ACC112 (cell line): ENCODE measurements around the gene LRRC43.

Experiments used
- H2AFZ ChIP-seq: fragments of 200-600 bp; sonication (generic); one replicate; pipeline ENCODE4 v1.6.0; 2017; ENCODE audit warnings: antibody characterized with exemption, low read length; ENCODE audit not compliant: unreplicated experiment
- H3K27ac ChIP-seq: fragments of 200-600 bp; sonication (generic); 2 replicates; pipeline ENCODE4 v1.5.1; 2014; ENCODE audit warnings: low read depth, mild to moderate bottlenecking, antibody characterized with exemption, low read length, moderate library complexity
- H3K27me3 ChIP-seq: fragments of 200-600 bp; sonication (generic); 2 replicates; pipeline ENCODE4 v1.6.1; 2014; ENCODE audit warnings: mild to moderate bottlenecking, antibody characterized with exemption, low read length, moderate library complexity, mixed read lengths; ENCODE audit not compliant: insufficient read depth
- H3K36me3 ChIP-seq: fragments of 200-600 bp; sonication (generic); 2 replicates; pipeline ENCODE4 v1.6.1; 2016; ENCODE audit warnings: mild to moderate bottlenecking, antibody characterized with exemption, low read length, moderate library complexity, mixed read lengths; ENCODE audit not compliant: insufficient read depth
- H3K4me1 ChIP-seq: fragments of 200-600 bp; sonication (generic); one replicate; pipeline ENCODE4 v1.6.1; 2016; ENCODE audit warnings: low read length, mixed read lengths; ENCODE audit not compliant: insufficient read depth, unreplicated experiment, control insufficient read depth
- H3K4me3 ChIP-seq: fragments of 200-600 bp; sonication (generic); 2 replicates; pipeline ENCODE4 v1.5.1; 2014; ENCODE audit warnings: mild to moderate bottlenecking, low read depth, low read length
- H3K79me2 ChIP-seq: fragments of 200-600 bp; sonication (generic); one replicate; pipeline ENCODE4 v1.6.0; 2016; ENCODE audit warnings: low read length; ENCODE audit not compliant: control insufficient read depth, unreplicated experiment, insufficient read depth

LRRC43 gene

GRCh38 chr12:122227341-122227740 is 44.4 kb downstream of the LRRC43 start:
- H3K27ac ChIP-seq = no peak overlapping the region
- no peaks in the 10 kb centered on the region for H3K27me3 ChIP-seq
- H3K36me3 ChIP-seq = 0 out of 2 replicates have a peak, but pooled peaks cover 4% of the 10 kb centered on the region
- H2AFZ ChIP-seq = no peak overlapping the region
- H3K4me3 ChIP-seq = no peak overlapping the region
- peaks cover 20% of the 10 kb centered on the region for H3K4me1 ChIP-seq
- peaks cover 31% of the 10 kb centered on the region for H3K79me2 ChIP-seq

- no peak overlapping the region for H3K4me3 ChIP-seq
- H3K27me3 ChIP-seq = no peaks in the 10 kb centered on the region
- peaks cover 20% of the 10 kb centered on the region for H3K4me1 ChIP-seq
- 0 out of 2 replicates have a peak, but pooled peaks cover 4% of the 10 kb centered on the region for H3K36me3 ChIP-seq
- H2AFZ ChIP-seq = no peak overlapping the region
- peaks cover 24% of the 10 kb centered on the region for H3K79me2 ChIP-seq
- no peak overlapping the region for H3K27ac ChIP-seq
Observed at GRCh38 chr12:122228092-122228491, 45.2 kb downstream of the LRRC43 start.

GRCh38 chr12:122230798-122231197 is 47.9 kb downstream of the LRRC43 start:
- Histone ChIP-seq H3K36me3 (no peaks in the 10 kb centered on the region), H3K4me3 (no peak overlapping the region), H3K4me1 (peaks cover 6% of the 10 kb centered on the region), H3K27ac (no peak overlapping the region), H2AFZ (no peak overlapping the region), H3K27me3 (no peaks in the 10 kb centered on the region), H3K79me2 (no peaks in the 10 kb centered on the region)

- Histone ChIP-seq H3K79me2 (no peaks in the 10 kb centered on the region), H3K4me3 (no peak overlapping the region), H3K36me3 (0 out of 2 replicates have a peak, but pooled peaks cover 3% of the 10 kb centered on the region), H3K27ac (no peak overlapping the region), H3K27me3 (no peaks in the 10 kb centered on the region), H3K4me1 (no peaks in the 10 kb centered on the region), H2AFZ (no peak overlapping the region)
Observed at GRCh38 chr12:122232691-122233090, 49.8 kb downstream of the LRRC43 start.

- H3K4me3 ChIP-seq = no peak overlapping the region
- H2AFZ ChIP-seq = no peak overlapping the region
- no peaks in the 10 kb centered on the region for H3K4me1 ChIP-seq
- H3K27me3 ChIP-seq = no peaks in the 10 kb centered on the region
- no peak overlapping the region for H3K27ac ChIP-seq
- H3K79me2 ChIP-seq = no peaks in the 10 kb centered on the region
- H3K36me3 ChIP-seq = 0 out of 2 replicates have a peak, but pooled peaks cover 3% of the 10 kb centered on the region
Observed at GRCh38 chr12:122235741-122236140, 52.8 kb downstream of the LRRC43 start.

GRCh38 chr12:122238861-122239260 is 55.9 kb downstream of the LRRC43 start:
- H3K4me3 ChIP-seq = no peak overlapping the region
- no peaks in the 10 kb centered on the region for H3K4me1 ChIP-seq
- H3K79me2 ChIP-seq = no peaks in the 10 kb centered on the region
- H3K27me3 ChIP-seq = no peaks in the 10 kb centered on the region
- H2AFZ ChIP-seq = no peak overlapping the region
- 0 out of 2 replicates have a peak, but pooled peaks cover 3% of the 10 kb centered on the region for H3K36me3 ChIP-seq
- no peak overlapping the region for H3K27ac ChIP-seq

GRCh38 chr12:122243965-122244364 is 61.0 kb downstream of the LRRC43 start:
- Histone ChIP-seq H3K4me1 (no peaks in the 10 kb centered on the region), H2AFZ (no peak overlapping the region), H3K27ac (no peak overlapping the region), H3K36me3 (no peaks in the 10 kb centered on the region; the same call in 1 of the 2 replicates), H3K79me2 (no peaks in the 10 kb centered on the region), H3K27me3 (no peaks in the 10 kb centered on the region), H3K4me3 (no peak overlapping the region)

GRCh38 chr12:122244565-122245371 is 61.8 kb downstream of the LRRC43 start:
- Histone ChIP-seq H3K36me3 (no peaks in the 10 kb centered on the region; the same call in 1 of the 2 replicates), H3K4me3 (no peak overlapping the region), H3K4me1 (no peaks in the 10 kb centered on the region), H2AFZ (no peak overlapping the region), H3K27ac (no peak overlapping the region), H3K79me2 (no peaks in the 10 kb centered on the region), H3K27me3 (no peaks in the 10 kb centered on the region)

- H3K4me3 ChIP-seq = no peak overlapping the region
- no peaks in the 10 kb centered on the region for H3K4me1 ChIP-seq
- no peak overlapping the region for H3K27ac ChIP-seq
- H2AFZ ChIP-seq = no peak overlapping the region
- no peaks in the 10 kb centered on the region for H3K27me3 ChIP-seq
- no peaks in the 10 kb centered on the region for H3K79me2 ChIP-seq
- no peaks in the 10 kb centered on the region; the same call in 1 of the 2 replicates for H3K36me3 ChIP-seq
Observed at GRCh38 chr12:122245553-122245952, 62.6 kb downstream of the LRRC43 start.

GRCh38 chr12:122250047-122250446 is 67.1 kb downstream of the LRRC43 start:
- Histone ChIP-seq H3K4me1 (no peaks in the 10 kb centered on the region), H2AFZ (no peak overlapping the region), H3K36me3 (no peaks in the 10 kb centered on the region; the same call in 1 of the 2 replicates), H3K79me2 (no peaks in the 10 kb centered on the region), H3K4me3 (no peak overlapping the region), H3K27ac (no peak overlapping the region), H3K27me3 (no peaks in the 10 kb centered on the region)

GRCh38 chr12:122250536-122250935 is 67.6 kb downstream of the LRRC43 start:
- H3K4me1 ChIP-seq = no peaks in the 10 kb centered on the region
- H2AFZ ChIP-seq = no peak overlapping the region
- H3K79me2 ChIP-seq = no peaks in the 10 kb centered on the region
- H3K27ac ChIP-seq = no peak overlapping the region
- H3K27me3 ChIP-seq = no peaks in the 10 kb centered on the region
- H3K36me3 ChIP-seq = no peaks in the 10 kb centered on the region; the same call in 1 of the 2 replicates
- no peak overlapping the region for H3K4me3 ChIP-seq
